H1 (cell line): ENCODE data around the gene GALNT4.

ENCODE experiments used
- ATF3 ChIP-seq: IDR thresholded peaks from 2 replicates; pipeline ENCODE4 v1.6.1; 2011; ENCODE audit warnings: low read depth, mild to moderate bottlenecking, low read length; ENCODE audit not compliant: insufficient read depth
- CTCF ChIP-seq, 3 experiments: IDR thresholded peaks; 1 replicate in 2 of 3; 2 replicates in 1 of 3; pipeline versions ENCODE4 v1.5.1 to v1.6.1; 2011; ENCODE audit warnings: low read length in 3 of 3, mild to moderate bottlenecking in 3 of 3, inconsistent platforms in 2 of 3, low read depth in 1 of 3, moderate library complexity in 1 of 3; ENCODE audit not compliant: insufficient read depth in 1 of 3; ENCODE audit errors: control extremely low read depth in 1 of 3
- EZH2 ChIP-seq: fragments of 200-600 bp; sonication (generic); IDR thresholded peaks from 2 replicates; pipeline ENCODE4 v1.7.1; 2012; ENCODE audit warnings: low read depth, mild to moderate bottlenecking, moderate library complexity, low read length, inconsistent platforms; ENCODE audit not compliant: severe bottlenecking
- POLR2A ChIP-seq, 2 experiments: IDR thresholded peaks; 1 replicate in 1 of 2; 2 replicates in 1 of 2; pipeline ENCODE4 v1.6.1; 2011; ENCODE audit warnings: low read depth in 2 of 2, low read length in 2 of 2, mild to moderate bottlenecking in 2 of 2; ENCODE audit errors: control extremely low read depth in 1 of 2
- POLR2AphosphoS5 ChIP-seq: IDR thresholded peaks from 2 replicates; pipeline ENCODE4 v1.6.1; 2011; ENCODE audit warnings: low read depth, low read length
- RAD21 ChIP-seq, 2 experiments: IDR thresholded peaks in 1 of 2; conservative IDR thresholded peaks in 1 of 2; 2 replicates each; pipeline ENCODE4 v1.6.1; 2011; ENCODE audit warnings: low read depth in 2 of 2, low read length in 2 of 2, improper control_type of control experiment in 1 of 2, inconsistent platforms in 1 of 2, mild to moderate bottlenecking in 1 of 2, moderate library complexity in 1 of 2
- RFX5 ChIP-seq: IDR thresholded peaks from 2 replicates; pipeline ENCODE4 v1.6.1; 2011; ENCODE audit warnings: low read depth, low read length, improper control_type of control experiment, borderline replicate concordance
- SP1 ChIP-seq: IDR thresholded peaks from 2 replicates; pipeline ENCODE4 v1.6.1; 2011; ENCODE audit warnings: low read depth, low read length
- SP2 ChIP-seq: IDR thresholded peaks from 2 replicates; pipeline ENCODE4 v1.6.1; 2012; ENCODE audit warnings: mild to moderate bottlenecking, low read length, inconsistent platforms
- SRF ChIP-seq: IDR thresholded peaks from 2 replicates; pipeline ENCODE4 v1.6.1; 2011; ENCODE audit warnings: mild to moderate bottlenecking, low read depth, low read length, moderate library complexity
- USF2 ChIP-seq: IDR thresholded peaks from 2 replicates; pipeline ENCODE4 v1.6.1; 2011; ENCODE audit warnings: low read length, improper control_type of control experiment
- YY1 ChIP-seq: IDR thresholded peaks from 2 replicates; pipeline ENCODE4 v1.6.1; 2011; ENCODE audit warnings: low read depth, mild to moderate bottlenecking, low read length

- TF ChIP-seq ATF3 (no peak), SP1 (no peak), RFX5 (no peak), SP2 (no peak), SRF (no peak), POLR2AphosphoS5 (no peak), CTCF (IDR thresholded peaks at IDR 0.05; ENCODE audit: control extremely low read depth in 1 of 3, insufficient read depth in 1 of 3, low read depth in 1 of 3, low read length in 3 of 3) (no peak), EZH2 (no peak), USF2 (no peak), POLR2A (IDR thresholded peaks at IDR 0.05; ENCODE audit: control extremely low read depth in 1 of 2, low read depth in 2 of 2, low read length in 2 of 2) (no peak), YY1 (no peak), RAD21 (IDR thresholded peaks at IDR 0.05 in 1 of 2, conservative IDR thresholded peaks at IDR 0.05 in 1 of 2; ENCODE audit: low read depth in 2 of 2, low read length in 2 of 2) (no peak)
Measured at GRCh38 chr12:89556976-89557375, 32.4 kb upstream of the GALNT4 start.
